GM18511 (cell line): ENCODE results near the gene USP9Y.
"Not testable (repeated sequence)": the region's sequence is repeated elsewhere in the genome, so short reads cannot be mapped to it uniquely, and the experiment has no call there.

Experiments
- ATAC-seq: cut with Tn5 transposase; IDR thresholded peaks from one replicate; pipeline ENCODE4 v1.9.1; 2021; ENCODE audit warnings: mild to moderate bottlenecking, moderate library complexity; ENCODE audit not compliant: unreplicated experiment

USP9Y gene

GRCh38 chrY:12701181-12701695, at the start of gene USP9Y:
USP9Y (plus strand) TSS chrY:12701231; CDS start chrY:12709448, 8,217 bp downstream.
- no peak for ATAC-seq

- no peak for ATAC-seq
These were observed 49.4 kb upstream of the USP9Y start for GRCh38 chrY:12651621-12652036.

DNA sequence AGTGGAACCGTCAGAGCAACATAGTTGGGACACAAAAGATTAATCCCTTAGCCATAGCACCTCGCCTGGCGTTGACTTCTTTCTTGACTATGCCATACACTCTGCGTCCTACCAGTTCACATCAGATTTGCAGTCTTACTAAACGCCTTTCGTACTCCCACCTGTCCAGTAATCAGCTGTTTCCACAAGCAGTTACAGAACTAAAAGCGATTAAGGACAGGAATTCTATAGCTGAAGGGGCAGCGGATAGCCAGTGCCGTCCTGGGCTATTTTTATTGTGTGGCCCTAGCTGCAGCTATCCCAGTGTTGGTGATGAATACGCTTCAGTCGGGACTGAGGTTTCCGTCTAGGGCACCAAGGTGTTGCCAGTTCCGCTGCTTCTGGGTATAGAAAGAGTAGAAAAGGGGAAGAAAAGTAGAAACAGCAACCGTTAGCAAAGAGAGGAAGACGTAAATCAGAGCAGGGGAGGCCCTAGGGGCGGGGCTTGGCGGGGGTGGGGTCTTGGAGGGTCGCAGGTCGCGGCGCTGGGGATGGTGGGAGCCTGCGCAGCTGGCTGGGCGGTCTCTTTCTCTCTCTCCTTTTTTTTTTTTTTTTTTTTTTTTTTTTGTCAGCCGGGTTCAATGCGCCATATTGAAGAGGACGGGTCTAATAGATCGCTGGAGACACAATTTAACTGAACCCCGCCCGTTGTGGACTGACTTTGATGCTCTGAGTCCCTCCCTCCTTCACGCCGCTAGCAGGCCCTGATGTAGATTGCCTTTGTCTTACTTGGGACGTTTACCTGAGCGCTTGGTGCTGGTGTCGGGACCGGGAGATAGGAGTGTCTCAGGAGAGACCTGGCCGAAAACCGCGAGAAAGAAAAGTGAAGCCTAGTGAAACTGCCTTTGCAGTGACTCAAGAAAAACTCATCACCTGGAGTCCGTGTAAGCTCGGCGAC, 39.0 kb upstream of the USP9Y start:
- ATAC-seq = no peak

- ATAC-seq = no peak
These were observed 38.1 kb upstream of the USP9Y start for GRCh38 chrY:12662745-12663591.

DNA sequence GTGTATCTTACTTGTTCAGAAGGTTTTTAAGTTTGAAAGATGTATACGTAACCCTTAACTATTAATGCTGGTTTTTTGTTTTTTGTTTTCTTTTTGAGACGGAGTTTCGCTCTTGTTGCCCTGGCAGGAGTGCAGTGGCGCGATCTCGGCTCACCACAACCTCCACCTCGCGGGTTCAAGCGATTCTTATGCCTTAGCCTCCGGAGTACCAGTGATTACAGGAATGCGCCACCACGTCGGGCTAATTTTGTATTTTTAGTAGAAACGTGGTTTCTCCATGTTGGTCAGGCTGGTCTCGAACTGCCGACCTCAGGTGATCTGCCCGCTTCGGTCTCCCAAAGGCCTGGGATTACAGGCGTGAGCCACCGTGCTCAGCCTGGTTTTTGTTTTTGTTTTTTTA, 37.2 kb upstream of the USP9Y start:
- not testable (repeated sequence) for ATAC-seq

- ATAC-seq = no peak
These were observed 22.9 kb upstream of the USP9Y start for GRCh38 chrY:12678111-12678510.

DNA sequence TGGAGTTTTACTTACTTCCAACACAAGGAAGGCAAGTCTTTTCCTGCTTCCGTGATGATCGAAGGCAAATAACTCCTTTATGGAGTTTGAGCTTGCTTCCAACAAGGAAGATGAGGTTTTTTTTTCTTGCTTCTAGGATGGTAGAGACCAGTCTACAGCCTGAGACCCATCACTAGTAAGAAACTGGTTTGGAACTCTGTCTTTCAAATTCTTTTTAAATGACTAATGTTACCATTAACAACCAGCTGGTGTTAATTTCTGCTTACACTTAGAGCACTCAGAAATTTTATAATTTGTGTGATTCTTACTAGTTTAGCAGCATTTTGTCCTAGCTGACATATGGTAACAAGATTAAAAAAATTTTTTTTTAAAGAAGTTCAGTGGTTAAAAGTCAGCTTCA, 19.5 kb upstream of the USP9Y start:
- no peak for ATAC-seq

GRCh38 chrY:12688337-12688736, 12.7 kb upstream of the USP9Y start:
- ATAC-seq = no peak

DNA sequence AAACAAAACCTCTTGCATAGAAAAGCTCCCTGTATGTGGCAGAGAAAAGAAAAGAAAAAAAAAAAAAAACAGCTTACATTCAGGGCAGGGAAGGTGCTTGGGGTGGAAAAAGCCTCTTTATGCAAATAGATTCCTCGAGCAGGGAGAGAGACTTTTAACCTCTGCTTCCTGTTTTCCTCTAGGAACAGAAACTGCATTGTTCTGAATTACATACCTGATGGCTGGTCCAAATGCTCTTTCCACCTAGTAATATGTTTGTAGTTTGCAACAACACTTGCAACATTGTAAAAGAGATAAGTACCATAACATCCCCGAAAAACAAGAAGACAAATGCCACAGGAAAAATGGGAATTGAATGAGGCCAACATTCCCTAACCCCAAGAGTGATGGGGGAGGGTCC, 944 bp upstream of the USP9Y start:
- no peak for ATAC-seq

DNA sequence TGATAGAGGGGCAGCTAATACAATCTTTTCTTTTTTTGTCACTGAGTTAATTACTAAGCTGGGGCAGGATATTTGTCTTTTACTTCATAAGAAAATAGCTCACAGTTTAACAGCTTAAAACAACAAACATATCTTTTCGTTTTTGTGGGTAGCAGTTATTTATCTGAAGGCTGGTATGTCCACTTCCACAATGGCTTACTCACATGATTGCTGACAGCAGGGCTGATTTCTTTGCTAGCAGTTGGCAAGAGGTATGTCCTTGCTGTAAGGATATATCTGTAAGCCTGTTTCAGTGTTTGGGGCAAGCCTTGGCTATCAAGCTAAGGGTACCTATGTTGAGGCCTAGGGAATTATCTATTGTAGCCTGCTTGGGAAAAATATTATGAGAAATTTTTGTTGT, 1.1 kb downstream of the USP9Y start:
- no peak for ATAC-seq

- ATAC-seq = no peak
These were observed 9.4 kb downstream of the USP9Y start for GRCh38 chrY:12710460-12710859.

GRCh38 chrY:12715376-12715775, 14.3 kb downstream of the USP9Y start:
- no peak for ATAC-seq

DNA sequence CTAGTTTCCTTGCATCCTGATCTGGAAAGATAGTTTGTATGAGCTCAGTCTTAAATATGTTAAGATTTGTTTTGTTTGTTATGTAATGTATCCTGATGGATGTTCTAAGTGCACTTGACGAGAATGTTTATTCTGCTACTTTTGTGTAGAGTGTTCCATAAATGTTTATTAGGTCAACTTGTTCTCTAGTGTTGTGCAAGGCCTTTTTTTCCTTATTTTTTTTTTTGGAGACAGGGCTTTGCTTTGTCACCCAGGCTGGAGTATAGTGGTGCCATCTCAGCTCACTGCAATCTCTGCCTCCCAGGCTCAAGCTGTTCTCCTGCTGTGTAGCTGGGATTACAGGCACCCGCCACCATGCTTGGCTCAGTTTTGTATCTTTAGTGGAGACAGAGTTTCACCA, 28.7 kb downstream of the USP9Y start:
- no peak for ATAC-seq

DNA sequence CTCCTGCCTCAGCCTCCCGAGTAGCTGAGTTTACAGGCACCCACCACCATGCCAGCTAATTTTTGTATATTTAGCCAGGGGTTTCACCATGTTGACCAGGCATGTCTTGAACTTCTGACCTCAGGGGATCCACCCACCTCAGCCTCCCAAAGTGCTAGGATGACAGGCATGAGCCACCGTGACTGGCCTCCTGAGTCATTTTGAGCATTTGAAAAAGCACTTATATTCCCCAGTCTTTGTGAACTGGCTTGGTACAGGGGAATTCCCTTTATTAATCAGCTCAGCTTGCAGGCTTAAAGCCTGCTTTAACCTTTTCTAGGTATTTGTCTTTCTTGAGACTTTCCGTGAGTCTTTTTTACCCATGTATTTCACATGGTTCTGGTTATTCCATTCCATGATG, 32.6 kb downstream of the USP9Y start:
- ATAC-seq = no peak

DNA sequence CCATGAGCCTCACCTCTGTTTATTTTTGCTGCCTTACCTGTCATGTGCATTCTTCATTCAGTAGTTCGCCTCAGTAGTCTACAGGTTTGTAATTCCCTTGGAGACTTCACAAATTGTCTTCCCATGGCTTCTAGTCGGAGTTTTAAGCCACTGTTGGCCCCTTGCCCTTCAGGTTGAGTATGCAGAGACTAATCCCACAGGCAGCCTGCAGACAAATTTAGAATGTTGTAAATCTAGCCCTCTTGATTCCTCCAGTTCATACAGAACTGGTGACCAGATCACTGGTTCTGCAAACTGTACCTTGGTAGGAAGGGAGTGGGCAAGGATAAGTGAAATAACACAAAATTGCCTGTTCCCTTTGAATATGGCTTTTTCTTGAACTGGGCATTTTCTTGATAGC, 33.0 kb downstream of the USP9Y start:
- ATAC-seq = no peak

GRCh38 chrY:12741414-12741813, 40.4 kb downstream of the USP9Y start:
- ATAC-seq = no peak

DNA sequence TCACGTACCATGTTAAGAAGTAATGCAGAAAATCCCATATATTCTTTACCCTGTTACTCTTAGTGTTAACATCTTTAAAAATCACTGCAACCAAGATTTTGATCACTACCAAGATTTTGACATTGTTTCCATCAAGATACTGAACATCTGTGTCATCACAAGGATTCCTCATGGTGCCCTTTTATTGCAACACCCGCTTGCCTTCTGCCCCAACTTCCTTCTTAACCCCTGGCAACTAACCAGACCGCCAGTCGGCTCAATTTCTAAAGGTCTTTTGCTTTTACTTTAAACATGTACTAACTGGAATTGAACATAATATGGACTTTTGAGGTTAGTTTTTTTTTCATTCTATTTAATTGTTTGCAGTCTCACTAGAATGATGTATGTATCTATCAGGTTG, 41.7 kb downstream of the USP9Y start:
- ATAC-seq = no peak

GRCh38 chrY:12744091-12744490, 43.1 kb downstream of the USP9Y start:
- ATAC-seq = no peak

DNA sequence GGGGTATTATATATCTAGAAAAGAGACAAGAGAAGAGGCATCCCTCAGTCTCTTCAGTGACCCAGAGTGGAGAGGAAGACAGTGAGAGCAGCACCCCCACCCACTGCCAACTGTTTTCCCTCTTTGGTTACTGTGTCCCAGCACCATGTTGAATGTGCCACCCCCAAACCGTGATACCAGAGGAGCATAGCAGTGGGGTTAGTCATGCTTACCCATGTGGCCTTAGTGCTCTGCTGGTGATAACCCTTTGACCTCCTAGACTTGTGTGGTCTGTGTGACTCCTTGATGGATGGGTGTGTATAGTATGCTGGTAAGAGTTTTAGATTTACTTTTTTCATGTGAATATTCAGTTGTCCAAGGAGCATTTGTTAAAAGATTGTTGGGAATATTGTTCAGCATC, 48.3 kb downstream of the USP9Y start:
- no peak for ATAC-seq

- no peak for ATAC-seq
These were observed 51.8 kb downstream of the USP9Y start for GRCh38 chrY:12752856-12753255.

DNA sequence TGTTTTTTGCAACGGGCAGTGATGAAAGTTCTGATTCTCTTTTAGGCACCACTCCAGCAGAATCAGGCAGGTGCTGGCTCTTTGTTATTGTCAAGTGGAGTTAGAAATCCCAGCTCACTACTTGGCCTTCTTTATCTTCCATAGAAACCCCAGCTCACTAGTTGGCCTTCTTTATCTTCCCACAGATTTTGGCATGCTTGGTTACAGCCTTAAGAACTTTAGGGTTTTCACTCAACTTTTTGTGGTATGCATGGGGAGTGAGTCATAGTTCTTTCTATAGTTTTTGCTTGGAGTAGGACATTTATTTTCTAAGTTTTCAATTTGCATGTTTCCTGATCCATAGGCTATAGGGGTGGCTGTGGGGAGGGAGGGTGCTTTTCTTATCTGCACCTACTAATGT, 55.0 kb downstream of the USP9Y start:
- no peak for ATAC-seq

DNA sequence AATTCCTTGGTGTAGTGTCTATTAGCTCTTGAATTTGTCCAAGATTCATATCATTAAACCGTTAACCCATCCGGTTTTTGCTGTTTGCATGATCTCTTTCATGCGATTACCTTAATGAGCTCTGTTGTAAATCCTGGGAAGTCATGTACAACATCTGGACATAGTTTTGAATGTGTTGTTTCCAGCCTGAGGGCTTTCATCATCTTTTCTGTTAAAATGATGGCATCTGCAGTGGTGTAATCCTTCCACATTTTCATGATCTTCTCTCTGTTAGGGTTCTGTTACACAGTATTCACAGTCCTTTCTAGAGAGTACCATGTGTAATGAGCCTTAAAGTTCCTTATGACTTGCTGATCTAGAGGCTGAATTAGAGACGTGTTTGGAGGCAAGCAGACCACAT, 64.9 kb downstream of the USP9Y start:
- ATAC-seq = no peak
